ENCODE data around the gene TMPRSS3.

Gene TMPRSS3

DNA sequence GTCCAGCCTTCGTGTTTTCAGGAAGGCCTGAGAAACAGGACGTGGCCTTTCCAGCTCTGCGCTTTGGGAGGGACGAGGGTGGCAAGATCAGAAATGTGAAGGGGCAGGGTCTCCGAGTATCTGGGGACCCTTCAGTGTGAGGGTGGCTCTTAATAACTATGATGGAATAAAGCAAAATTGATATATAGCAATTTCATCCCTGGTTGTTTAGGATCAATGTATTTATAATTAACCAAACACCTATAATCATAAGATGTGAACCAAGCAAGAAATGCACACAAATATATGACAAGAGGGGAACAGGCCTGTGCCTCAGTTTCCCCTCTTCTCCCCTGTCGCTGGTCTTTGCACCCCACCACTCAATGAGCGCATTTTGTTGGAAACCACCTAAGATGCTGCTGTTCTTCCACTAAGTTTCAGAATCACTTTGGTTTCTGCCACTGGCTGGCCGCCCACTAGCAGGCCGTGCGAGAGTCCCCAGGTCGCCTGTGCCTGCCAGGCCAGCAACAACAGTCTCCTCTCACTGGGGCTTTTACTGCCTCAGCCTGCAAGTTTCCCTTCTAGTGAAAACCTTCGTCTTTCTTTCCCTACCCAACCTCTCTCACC, 44.4 kb upstream of the TMPRSS3 start:
- no peak for DNase-seq (ENCODE audit: low spot score)
- no peak for TF ChIP-seq CTCF (IDR thresholded peaks at IDR 0.05)
- Histone ChIP-seq H3K4me3 (no peak overlapping the region), H3K27ac (no peak overlapping the region)

DNA sequence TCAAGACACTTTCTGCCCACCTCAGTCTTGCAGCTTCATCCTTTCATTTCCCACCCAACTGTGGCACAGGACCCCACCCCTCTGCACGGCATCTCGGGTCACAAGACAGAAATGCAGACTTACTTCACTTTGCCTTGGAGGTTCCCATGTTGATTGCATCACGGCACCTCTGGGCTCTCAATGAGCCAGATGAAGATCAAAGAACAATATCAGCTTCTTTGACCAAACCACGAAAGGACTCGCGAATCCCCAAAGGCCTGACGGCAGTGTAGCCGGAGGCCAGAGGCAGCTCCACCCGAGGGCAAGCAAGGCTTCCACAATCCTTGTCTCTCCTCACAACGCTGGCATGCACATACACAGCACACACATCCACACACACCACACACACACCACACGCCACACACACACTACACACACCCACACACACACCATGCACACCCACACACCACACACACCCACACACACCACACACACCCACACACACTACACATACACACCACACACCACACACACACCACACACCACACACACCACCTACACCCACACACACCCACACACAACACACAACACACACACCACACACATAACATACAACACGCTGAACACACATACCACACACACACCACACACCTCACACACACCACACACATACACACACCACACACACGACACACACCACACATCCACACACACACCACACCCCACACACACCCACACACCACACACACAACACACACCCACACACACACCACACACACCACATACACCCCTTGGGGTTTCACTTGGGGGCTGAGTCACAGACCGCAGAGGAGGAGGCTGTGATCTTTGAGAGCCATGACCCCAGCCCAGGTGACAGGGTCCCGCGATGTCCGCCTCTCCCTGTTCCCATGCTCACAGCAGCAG, 43.7 kb upstream of the TMPRSS3 start:
- no peak for TF ChIP-seq CTCF (IDR thresholded peaks at IDR 0.05)
- H3K4me3 ChIP-seq, result no peak overlapping the region
- no peak overlapping the region for H3K27ac ChIP-seq
- DNase-seq (ENCODE audit: low spot score), result no peak

DNA sequence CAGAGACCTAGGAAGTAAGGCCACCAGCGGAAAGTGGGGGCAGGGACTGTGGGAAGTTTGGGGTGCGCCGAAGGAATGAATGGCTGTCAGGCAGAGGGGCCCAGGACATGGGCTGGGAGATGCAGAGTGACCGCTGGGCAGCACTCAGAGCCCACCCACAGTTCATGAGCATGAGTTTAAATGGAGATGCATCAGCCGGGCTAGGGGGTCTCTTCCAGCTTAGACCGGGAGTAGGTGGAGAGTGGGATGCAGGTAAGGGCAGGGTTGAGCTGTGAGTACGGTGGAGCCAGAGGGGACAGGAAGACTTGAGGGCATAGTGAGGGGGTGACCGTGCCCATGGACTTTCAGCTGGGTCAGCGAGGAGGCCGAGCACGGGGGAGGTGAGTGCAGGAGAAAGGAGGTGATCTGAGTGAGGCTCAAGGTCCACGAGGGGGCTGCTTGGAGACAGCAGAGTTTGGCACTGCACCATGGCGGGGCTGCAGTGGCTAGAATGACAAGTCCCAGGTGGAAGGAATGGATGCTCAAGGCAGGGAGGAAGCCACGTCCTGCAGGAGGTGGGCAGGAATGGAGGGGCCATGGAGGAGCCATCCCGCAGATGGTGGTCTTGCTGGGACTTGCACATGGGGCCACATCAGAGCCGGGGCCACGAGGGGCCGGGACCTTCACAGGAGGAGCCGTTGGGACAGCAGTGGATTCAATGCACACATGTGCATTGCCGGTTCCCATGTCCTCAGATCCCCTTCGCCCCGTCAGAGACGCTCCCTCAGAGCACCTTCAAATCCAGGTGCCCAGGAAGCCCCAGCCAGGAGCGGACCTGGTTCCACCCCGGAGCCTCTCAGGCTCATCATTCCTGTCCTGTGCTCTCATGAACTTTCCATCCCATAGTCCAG, 42.7 kb upstream of the TMPRSS3 start:
- H3K4me3 ChIP-seq, result no peak overlapping the region
- no peak overlapping the region for H3K27ac ChIP-seq
- DNase-seq (ENCODE audit: low spot score), result no peak
- no peak for TF ChIP-seq CTCF (IDR thresholded peaks at IDR 0.05)

DNA sequence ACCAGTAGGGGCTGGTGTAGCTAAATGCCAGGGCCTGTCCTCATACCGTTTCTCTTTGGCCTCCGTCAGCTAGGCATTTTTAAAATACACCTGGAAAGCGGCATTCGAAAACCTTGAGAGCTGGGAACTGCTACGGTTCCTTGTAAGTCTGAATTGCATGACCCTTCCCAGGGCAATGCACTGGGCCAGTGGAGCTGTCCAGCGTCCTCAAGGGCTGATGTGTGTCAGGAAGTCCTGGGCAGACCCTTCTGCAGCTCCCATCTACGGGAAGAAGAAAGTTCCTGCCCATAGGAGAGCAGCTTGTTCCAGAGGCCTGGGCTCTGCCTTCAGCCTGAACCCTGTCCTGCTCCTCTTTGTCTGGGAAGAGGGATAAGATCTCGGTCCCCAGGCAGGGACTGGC, 41.9 kb upstream of the TMPRSS3 start:
- no peak for TF ChIP-seq CTCF (IDR thresholded peaks at IDR 0.05)
- no peak for DNase-seq (ENCODE audit: low spot score)
- Histone ChIP-seq H3K4me3 (no peak overlapping the region), H3K27ac (no peak overlapping the region)

DNA sequence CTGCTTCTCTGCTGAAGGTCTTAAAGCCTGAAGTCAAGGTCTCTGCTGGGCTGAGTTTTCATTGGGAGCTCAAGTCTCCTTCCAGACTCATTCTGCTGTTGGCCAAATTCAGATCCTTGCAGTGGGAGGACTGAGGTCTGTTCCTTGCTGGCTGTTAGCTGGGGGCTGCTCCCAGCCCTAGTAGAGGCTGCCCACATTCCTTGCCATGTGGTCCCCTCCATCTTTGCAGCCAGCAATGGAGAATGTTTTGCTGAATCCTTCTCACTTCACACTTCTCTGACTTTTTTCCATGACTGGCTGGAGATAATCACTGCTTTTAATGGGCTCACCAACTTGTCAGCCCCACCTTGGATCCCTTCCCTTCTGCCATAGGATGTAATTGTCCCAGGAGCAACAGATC, 41.1 kb upstream of the TMPRSS3 start:
- Histone ChIP-seq H3K27ac (no peak overlapping the region), H3K4me3 (no peak overlapping the region)
- TF ChIP-seq CTCF (IDR thresholded peaks at IDR 0.05), result no peak
- no peak for DNase-seq (ENCODE audit: low spot score)

DNA sequence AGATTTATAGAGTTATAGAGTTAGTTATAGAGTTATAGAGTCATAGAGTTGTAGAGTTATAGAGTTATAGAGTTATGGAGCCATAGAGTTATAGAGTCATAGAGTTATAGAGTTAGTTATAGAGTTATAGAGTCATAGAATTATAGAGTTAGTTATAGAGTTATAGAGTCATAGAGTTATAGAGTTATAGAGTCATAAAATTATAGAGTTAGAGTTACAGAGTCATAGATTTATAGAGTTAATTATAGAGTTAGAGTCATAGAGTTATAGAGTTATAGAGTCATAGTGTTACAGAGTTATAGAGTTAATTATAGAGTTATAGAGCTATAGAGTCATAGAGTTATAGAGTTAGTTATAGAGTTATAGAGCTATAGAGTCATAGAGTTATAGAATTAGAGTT, 40.0 kb upstream of the TMPRSS3 start:
- no peak for TF ChIP-seq CTCF (IDR thresholded peaks at IDR 0.05)
- Histone ChIP-seq H3K4me3 (no peak overlapping the region), H3K27ac (no peak overlapping the region)
- DNase-seq (ENCODE audit: low spot score), result no peak
